CD14-positive monocyte (primary cell): ENCODE data around the gene ADAMTSL1. TPM values are rescaled to one million over a fixed set of nuclear protein-coding genes. Genes with fewer than 3 reads are reported as not detected.

Source experiments
- DNase-seq, 3 donors: peaks; one replicate each; pipeline ENCODE4 v3.0.0-alpha.2; 2011 to 2022
- H2AFZ ChIP-seq: 2 replicates; pipeline ENCODE4 v1.6.0; 2012; ENCODE audit warnings: mild to moderate bottlenecking, low read depth, low read length, inconsistent platforms; ENCODE audit not compliant: insufficient read depth, poor library complexity, severe bottlenecking
- H3K27ac ChIP-seq, 2 donors: 1 replicate in 1 of 2; 2 replicates in 1 of 2; pipeline ENCODE4 v1.5.1; 2012 to 2013; ENCODE audit warnings: low read length in 2 of 2, control low read depth in 1 of 2, inconsistent platforms in 1 of 2, low read depth in 1 of 2, mild to moderate bottlenecking in 1 of 2
- H3K27me3 ChIP-seq, 2 donors: one replicate each; pipeline versions ENCODE4 v1.6.0 to v1.6.1; 2011 to 2013; ENCODE audit warnings: low read length in 2 of 2; ENCODE audit not compliant: control insufficient read depth in 2 of 2, insufficient read depth in 2 of 2
- H3K36me3 ChIP-seq, 2 donors: replicated peaks in 1 of 2; 1 replicate in 1 of 2; 2 replicates in 1 of 2; pipeline versions ENCODE4 v1.5.1 to v1.6.1; 2012 to 2013; ENCODE audit warnings: low read length in 2 of 2, control low read depth in 1 of 2, inconsistent platforms in 1 of 2, mild to moderate bottlenecking in 1 of 2; ENCODE audit not compliant: insufficient read depth in 2 of 2, control insufficient read depth in 1 of 2
- H3K4me1 ChIP-seq, 2 donors: 1 replicate in 1 of 2; 2 replicates in 1 of 2; pipeline versions ENCODE4 v1.5.1 to v1.6.1; 2012 to 2013; ENCODE audit warnings: low read length in 2 of 2, control low read depth in 1 of 2, inconsistent platforms in 1 of 2, mild to moderate bottlenecking in 1 of 2, moderate library complexity in 1 of 2; ENCODE audit not compliant: insufficient read depth in 2 of 2, control insufficient read depth in 1 of 2
- H3K4me2 ChIP-seq: replicated peaks from 2 replicates; pipeline ENCODE3; 2012; ENCODE audit warnings: low read length, moderate library complexity, mild to moderate bottlenecking; ENCODE audit not compliant: poor library complexity, severe bottlenecking; ENCODE audit errors: extremely low read depth
- H3K4me3 ChIP-seq, 3 experiments: fragments of 200-600 bp in 1 of 3; sonication (generic) in 1 of 3; replicated peaks in 1 of 3; 1 replicate in 2 of 3; 2 replicates in 1 of 3; pipeline ENCODE4 v1.5.1; 2011 to 2013; ENCODE audit warnings: low read length in 3 of 3, mild to moderate bottlenecking in 3 of 3, control low read depth in 2 of 3, low read depth in 2 of 3, inconsistent platforms in 1 of 3, moderate library complexity in 1 of 3
- H3K79me2 ChIP-seq: 2 replicates; pipeline ENCODE4 v1.6.0; 2012; ENCODE audit warnings: mild to moderate bottlenecking, control low read depth, inconsistent platforms, low read length, moderate library complexity; ENCODE audit not compliant: insufficient read depth
- H3K9ac ChIP-seq: 2 replicates; pipeline ENCODE4 v1.6.0; 2017; ENCODE audit warnings: low read length, mild to moderate bottlenecking; ENCODE audit not compliant: insufficient read depth, poor library complexity, severe bottlenecking
- H3K9me3 ChIP-seq, 2 donors: replicated peaks in 1 of 2; 1 replicate in 1 of 2; 2 replicates in 1 of 2; pipeline versions ENCODE4 v1.5.1 to v1.6.1; 2012 to 2013; ENCODE audit warnings: low read length in 2 of 2, control low read depth in 1 of 2; ENCODE audit not compliant: control insufficient read depth in 1 of 2, insufficient read depth in 1 of 2
- H4K20me1 ChIP-seq: 2 replicates; pipeline ENCODE4 v1.6.0; 2012; ENCODE audit warnings: mild to moderate bottlenecking, low read length, control low read depth, moderate library complexity; ENCODE audit not compliant: insufficient read depth
- H3K27ac Mint-ChIP-seq, 7 donors: one replicate each; pipeline ENCODE4 v1.8.0; 2020; ENCODE audit warnings: mild to moderate bottlenecking in 7 of 7, mixed read lengths in 7 of 7, moderate library complexity in 6 of 7, inconsistent platforms in 2 of 7
- H3K27me3 Mint-ChIP-seq, 3 donors: one replicate each; pipeline ENCODE4 v1.8.0; 2021 to 2022; ENCODE audit warnings: low read depth in 3 of 3, mild to moderate bottlenecking in 3 of 3, mixed read lengths in 3 of 3, moderate library complexity in 3 of 3, inconsistent platforms in 1 of 3
- H3K36me3 Mint-ChIP-seq, 2 donors: one replicate each; pipeline ENCODE4 v1.8.0; 2020; ENCODE audit warnings: mixed read lengths in 2 of 2, inconsistent platforms in 1 of 2, mild to moderate bottlenecking in 1 of 2
- H3K4me1 Mint-ChIP-seq: one replicate; pipeline ENCODE4 v1.8.0; 2020; ENCODE audit warnings: mild to moderate bottlenecking, mixed read lengths
- H3K4me3 Mint-ChIP-seq, 2 donors: one replicate each; pipeline ENCODE4 v1.8.0; 2020; ENCODE audit warnings: mild to moderate bottlenecking in 2 of 2, mixed read lengths in 2 of 2, moderate library complexity in 1 of 2
- H3K9me3 Mint-ChIP-seq, 7 donors: one replicate each; pipeline ENCODE4 v1.8.0; 2020 to 2022; ENCODE audit warnings: mixed read lengths in 7 of 7, mild to moderate bottlenecking in 6 of 7, moderate library complexity in 6 of 7, inconsistent platforms in 2 of 7
- CTCF ChIP-seq: fragments of 200-600 bp; IDR thresholded peaks from one replicate; pipeline ENCODE4 v1.8.0; 2022; ENCODE audit warnings: antibody characterized with exemption, mild to moderate bottlenecking
- WGBS: methylation state at CpG from one replicate; pipeline ENCODE4 v1.1.5; 2013; ENCODE audit warnings: missing lambda C conversion rate; ENCODE audit not compliant: insufficient coverage; 5-methylcytosine and 5-hydroxymethylcytosine counted together
- intact Hi-C, 2 donors: fragments of 100-400 bp; cut with micrococcal nuclease; formaldehyde crosslinking; loops; one replicate each; pipeline versions ENCODE4 v1.15.0 to v1.15.1; 2023
- polyA plus RNA-seq, 3 donors: library from polyadenylated mRNA; depleted of rRNA in 1 of 3; unstranded in 2 of 3; stranded (reverse) in 1 of 3; fragments of 300-500 nt in 2 of 3; fragments of >200 nt in 1 of 3; fragmentation: Illumina TruSeq in 2 of 3; gene quantifications; 1 replicate in 2 of 3; 2 replicates in 1 of 3; pipeline ENCODE4 v1.2.3, GENCODE V29; 2012 to 2021

The ADAMTSL1 gene
- polyA plus RNA-seq, 3 donors: not detected

GRCh38 chr9:18452276-18452675 lies 21.7 kb upstream of the ADAMTSL1 start:
- H3K4me2 ChIP-seq: no peak overlapping the region
- H3K4me1 ChIP-seq: no peaks in the 10 kb centered on the region
- no peaks in the 10 kb centered on the region for H4K20me1 ChIP-seq
- no peak overlapping the region for H3K9ac ChIP-seq
- no peak overlapping the region for H3K27ac ChIP-seq
- no peak overlapping the region for H2AFZ ChIP-seq
- no peaks in the 10 kb centered on the region for H3K9me3 ChIP-seq
- H3K27me3 Mint-ChIP-seq: peaks cover 0 to 4% (median 2%) of the 10 kb centered on the region in 3 donors
- H3K4me1 Mint-ChIP-seq: no peaks in the 10 kb centered on the region
- no peak overlapping the region for H3K4me3 ChIP-seq
- no peak for TF ChIP-seq CTCF
- H3K79me2 ChIP-seq: no peaks in the 10 kb centered on the region
- no peak for DNase-seq
- no peaks in the 10 kb centered on the region for H3K36me3 ChIP-seq
- H3K27ac Mint-ChIP-seq: no peak overlapping the region
- no peaks in the 10 kb centered on the region for H3K27me3 ChIP-seq
- whole genome bisulfite sequencing: 100% methylated on average over 1 of the region's 2 CpGs
- no peaks in the 10 kb centered on the region for H3K36me3 Mint-ChIP-seq
- intact Hi-C loops: no loop called here
- H3K9me3 Mint-ChIP-seq: peaks cover 0 to 2% (median 0%) of the 10 kb centered on the region in 7 donors
- no peak overlapping the region for H3K4me3 Mint-ChIP-seq

- Histone ChIP-seq H2AFZ (no peak overlapping the region), H3K27me3 (no peaks in the 10 kb centered on the region), H3K9me3 (no peaks in the 10 kb centered on the region), H3K4me1 (no peaks in the 10 kb centered on the region), H3K79me2 (no peaks in the 10 kb centered on the region), H3K4me2 (no peak overlapping the region), H3K4me3 (no peak overlapping the region), H4K20me1 (no peaks in the 10 kb centered on the region), H3K9ac (no peak overlapping the region), H3K36me3 (no peaks in the 10 kb centered on the region), H3K27ac (no peak overlapping the region)
- 100% methylated on average over 1 of the region's 4 CpGs for WGBS
- TF ChIP-seq CTCF: no peak
- intact Hi-C loops: no loop called here
- no peaks in the 10 kb centered on the region for H3K4me1 Mint-ChIP-seq
- no peaks in the 10 kb centered on the region for H3K36me3 Mint-ChIP-seq
- H3K9me3 Mint-ChIP-seq: peaks cover 0 to 2% (median 0%) of the 10 kb centered on the region in 7 donors
- H3K27ac Mint-ChIP-seq: no peak overlapping the region
- no peak overlapping the region for H3K4me3 Mint-ChIP-seq
- no peak for DNase-seq
- H3K27me3 Mint-ChIP-seq: peaks cover 0 to under 1% (median 0%) of the 10 kb centered on the region in 3 donors
Measured at GRCh38 chr9:18456624-18457237, 17.2 kb upstream of the ADAMTSL1 start.
